ENCODE results near the gene KLF1.
"Not testable (repeated sequence)": the region's sequence is repeated elsewhere in the genome, so short reads cannot be mapped to it uniquely, and the experiment has no call there.

The KLF1 gene

DNA sequence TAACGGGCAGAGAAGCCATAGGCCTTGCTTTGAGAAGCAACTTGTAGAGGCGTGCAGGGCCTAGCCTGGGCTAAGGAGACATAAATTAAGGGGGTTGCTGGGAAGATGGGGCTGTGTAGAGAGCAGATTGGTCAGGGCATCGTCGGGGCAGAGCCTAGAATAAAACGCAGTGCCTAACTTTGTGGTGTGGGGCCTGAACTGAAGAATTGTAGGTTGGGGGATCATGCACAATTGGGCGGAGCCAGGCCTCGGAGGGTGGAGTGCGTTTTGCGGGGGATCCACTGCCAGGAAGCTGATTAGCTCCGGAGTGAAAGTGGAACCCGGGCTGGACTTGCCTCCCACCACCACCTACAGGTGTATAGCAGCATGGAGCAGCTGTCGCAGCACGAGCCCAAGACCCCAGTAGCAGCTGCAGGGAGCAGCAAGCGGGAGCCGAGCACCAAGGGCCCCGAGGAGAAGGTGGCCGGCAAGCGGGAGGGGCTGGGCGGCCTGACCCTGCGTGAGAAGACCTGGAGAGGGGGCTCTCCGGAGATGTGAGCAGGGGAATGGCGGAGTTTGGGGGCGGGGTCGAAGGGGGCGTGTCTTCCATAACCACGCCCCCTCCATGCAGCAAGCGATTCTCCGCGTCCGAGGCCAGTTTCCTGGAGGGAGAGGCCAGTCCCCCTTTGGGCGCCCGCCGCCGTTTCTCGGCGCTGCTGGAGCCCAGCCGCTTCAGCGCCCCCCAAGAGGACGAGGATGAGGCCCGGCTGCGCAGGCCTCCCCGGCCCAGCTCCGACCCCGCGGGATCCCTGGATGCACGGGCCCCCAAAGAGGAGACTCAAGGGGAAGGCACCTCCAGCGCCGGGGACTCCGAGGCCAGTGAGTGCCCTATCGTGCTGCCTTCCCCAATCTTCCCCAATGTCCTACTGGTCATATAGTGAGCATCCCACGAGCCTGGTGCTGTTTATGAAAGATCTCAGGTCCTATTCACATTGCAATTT is 19.6 kb downstream of the KLF1 start:
- DNase-seq (ENCODE audit: low read depth in 2 of 2) = peak; percentile 39 to 54

DNA sequence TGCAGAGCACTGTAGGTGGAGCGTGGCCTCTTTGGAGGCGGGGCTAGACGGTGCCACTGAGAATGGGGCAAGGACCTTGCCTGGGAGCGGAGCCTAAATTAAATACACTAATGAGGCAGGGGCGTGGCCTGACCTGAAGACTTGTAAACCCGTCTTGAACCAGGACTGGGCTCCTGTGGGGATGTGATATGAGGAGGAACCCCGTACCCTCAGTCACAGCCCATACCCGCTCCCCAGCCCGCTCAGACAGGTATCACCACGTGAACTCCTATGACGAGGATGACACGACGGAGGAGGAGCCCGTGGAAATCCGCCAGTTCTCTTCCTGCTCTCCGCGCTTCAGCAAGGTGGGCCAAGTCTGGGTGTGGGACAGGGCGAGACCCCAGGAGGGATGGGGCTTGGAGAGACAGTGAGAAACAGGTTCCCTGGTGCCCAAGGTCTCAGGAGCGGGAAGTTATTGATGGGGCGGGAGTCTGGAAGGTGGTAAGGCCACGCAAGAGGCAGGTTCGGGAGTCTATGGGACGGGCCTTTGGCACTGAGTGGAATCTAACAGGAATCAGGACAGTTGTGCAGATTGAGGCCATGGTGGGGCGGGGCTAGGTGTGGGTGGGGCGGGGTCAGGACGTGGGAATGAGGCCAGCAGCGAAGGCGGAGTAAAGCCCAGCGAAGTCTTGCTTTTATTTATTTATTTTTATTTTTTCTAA is 20.4 kb downstream of the KLF1 start:
- DNase-seq (ENCODE audit: low read depth in 2 of 2) = no peak

DNA sequence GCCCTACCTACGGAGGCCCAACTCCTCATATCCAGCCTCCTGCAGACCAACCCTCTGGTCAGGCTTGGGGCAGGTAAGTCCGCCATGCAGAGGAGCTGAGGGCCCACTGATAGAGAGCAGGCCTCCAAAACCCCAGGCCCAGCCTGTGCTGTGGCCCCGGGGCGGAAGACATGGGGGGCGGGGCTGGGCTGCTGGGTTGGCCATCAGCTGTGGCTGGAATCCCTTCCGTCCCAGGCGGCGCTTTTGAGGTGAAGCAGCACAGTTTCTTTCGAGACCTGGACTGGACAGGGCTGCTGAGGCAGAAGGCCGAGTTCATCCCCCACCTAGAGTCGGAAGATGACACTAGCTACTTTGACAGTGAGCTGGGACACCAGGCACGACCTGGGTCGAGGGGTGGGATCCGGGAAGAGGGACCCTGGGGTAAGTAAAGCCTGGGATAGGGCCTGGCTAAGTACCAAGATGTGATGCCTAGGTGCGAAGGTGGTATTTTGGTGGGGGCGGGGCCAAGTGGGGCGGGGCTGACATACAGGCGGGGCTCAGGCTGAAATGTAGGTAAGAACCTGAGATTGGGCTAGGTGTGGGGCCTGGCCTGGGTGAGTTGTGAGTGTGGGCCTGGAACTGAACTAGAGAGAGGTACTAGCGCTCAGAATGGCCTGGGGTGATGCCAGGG is 21.1 kb downstream of the KLF1 start:
- no peak for DNase-seq (ENCODE audit: low read depth in 2 of 2)

- no peak for DNase-seq (ENCODE audit: low read depth in 2 of 2)
Measured at GRCh38 chr19:12864721-12865715, 22.0 kb downstream of the KLF1 start.

DNA sequence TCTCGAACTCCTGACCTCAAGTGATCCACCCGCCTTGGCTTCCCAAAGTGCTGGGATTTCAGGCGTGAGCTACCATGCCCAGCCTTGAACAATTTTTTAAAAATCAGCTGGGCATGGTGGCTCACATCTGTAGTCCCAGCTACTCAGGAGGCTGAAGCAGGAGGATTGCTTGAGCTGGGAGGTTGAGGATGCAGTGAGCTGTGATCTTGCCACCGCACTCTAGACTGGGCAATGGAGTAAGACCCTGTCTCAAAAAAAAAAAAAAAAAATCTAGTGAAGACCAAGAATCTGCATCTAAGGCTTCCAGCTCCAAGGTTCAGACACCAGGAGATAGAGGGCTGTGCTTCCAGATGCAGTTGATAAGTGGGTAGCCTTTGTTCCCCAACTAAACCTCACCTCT is 22.9 kb downstream of the KLF1 start:
- DNase-seq (ENCODE audit: low read depth in 2 of 2) = no peak

DNA sequence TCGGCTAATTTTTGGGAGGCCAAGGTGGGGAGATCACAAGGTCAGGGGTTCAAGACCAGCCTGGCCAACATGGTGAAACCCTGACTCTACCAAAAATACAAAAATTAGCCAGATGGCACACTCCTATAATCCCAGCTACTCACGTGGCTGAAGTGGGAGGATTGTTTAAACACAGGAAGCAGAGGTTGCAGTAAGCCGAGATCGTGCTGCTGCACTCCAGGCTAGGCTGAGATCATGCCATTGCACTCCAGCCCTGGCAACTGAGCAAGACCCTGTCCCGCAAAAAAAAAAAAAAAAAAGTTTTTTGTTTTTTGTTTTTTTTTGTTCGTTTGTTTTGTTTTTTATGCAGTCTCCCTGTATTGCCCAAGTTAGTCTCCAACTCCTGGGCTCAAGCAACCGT is 27.5 kb downstream of the KLF1 start:
- DNase-seq (ENCODE audit: low read depth in 2 of 2) = no peak

GRCh38 chr19:12858041-12858928 is 28.7 kb downstream of the KLF1 start:
- no peak for DNase-seq (ENCODE audit: low read depth in 2 of 2)

GRCh38 chr19:12856653-12857052 is 30.3 kb downstream of the KLF1 start:
- DNase-seq (ENCODE audit: low read depth in 2 of 2) = no peak

GRCh38 chr19:12847159-12848139 is 39.6 kb downstream of the KLF1 start:
- DNase-seq (ENCODE audit: low read depth in 2 of 2) = peak; percentile 65 to 71

DNA sequence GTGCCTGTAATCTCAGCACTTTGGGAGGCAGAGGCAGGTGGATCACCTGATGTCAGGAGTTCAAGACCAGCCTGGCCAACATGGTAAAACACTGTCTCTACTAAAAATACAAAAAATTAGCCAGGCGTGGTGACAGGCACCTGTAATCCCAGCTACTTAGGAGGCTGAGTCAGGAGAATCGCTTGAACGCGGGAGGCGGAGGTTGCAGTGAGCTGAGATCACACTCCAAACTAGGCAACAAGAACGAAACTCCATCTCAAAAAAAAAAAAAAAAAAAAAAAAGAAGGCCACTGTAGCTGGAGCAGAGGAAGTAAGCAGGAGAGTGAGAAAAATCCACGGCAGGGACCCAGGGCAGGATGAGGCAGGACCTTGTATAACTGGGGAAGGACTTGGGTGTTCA is 40.4 kb downstream of the KLF1 start:
- DNase-seq (ENCODE audit: low read depth in 2 of 2) = not testable (repeated sequence)

GRCh38 chr19:12843999-12844732 is 42.8 kb downstream of the KLF1 start:
- no peak for DNase-seq (ENCODE audit: low read depth in 2 of 2)

DNA sequence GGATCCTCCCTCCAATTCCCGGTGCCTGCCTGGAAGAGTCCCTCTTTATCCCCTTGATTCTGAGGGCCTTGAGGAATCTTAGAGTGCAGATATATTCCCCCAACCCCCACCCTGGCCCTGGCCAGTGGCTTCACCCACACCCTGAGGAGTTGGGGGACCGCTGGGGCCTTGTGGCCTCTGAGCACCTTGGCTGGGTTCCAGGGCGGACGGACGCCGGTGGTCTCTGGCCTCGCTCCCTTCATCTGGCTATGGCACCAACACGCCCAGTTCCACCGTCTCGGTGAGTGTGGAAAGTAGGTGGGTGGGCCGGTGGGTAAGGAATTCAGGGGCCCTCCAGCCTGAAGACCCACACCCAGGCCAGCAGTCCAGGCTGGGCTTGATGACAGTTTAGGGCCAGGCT is 43.7 kb downstream of the KLF1 start:
- no peak for DNase-seq (ENCODE audit: low read depth in 2 of 2)

- DNase-seq (ENCODE audit: low read depth in 2 of 2) = no peak
Measured at GRCh38 chr19:12842511-12842910, 44.5 kb downstream of the KLF1 start.

DNA sequence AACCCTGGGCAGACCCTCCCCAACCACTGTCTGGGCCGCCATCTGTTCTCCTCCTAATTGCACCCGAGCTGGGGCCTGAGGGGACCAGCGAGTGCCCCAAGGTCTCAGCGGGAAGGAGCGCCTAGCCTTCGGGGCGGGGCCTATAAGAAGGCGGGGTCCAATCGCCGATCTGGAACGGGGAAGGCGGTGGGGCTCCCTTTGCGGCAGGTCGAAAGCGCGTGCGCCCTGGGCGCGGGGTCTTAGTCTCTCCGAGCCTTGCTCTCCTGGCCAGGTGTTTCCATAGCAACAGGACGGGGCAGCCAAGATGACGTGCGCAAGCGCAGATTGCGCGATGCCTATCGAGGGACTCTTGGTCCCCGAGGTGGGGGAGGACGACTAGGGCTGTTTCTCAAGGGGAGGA is 45.9 kb downstream of the KLF1 start:
- DNase-seq (ENCODE audit: low read depth in 2 of 2) = no peak

DNA sequence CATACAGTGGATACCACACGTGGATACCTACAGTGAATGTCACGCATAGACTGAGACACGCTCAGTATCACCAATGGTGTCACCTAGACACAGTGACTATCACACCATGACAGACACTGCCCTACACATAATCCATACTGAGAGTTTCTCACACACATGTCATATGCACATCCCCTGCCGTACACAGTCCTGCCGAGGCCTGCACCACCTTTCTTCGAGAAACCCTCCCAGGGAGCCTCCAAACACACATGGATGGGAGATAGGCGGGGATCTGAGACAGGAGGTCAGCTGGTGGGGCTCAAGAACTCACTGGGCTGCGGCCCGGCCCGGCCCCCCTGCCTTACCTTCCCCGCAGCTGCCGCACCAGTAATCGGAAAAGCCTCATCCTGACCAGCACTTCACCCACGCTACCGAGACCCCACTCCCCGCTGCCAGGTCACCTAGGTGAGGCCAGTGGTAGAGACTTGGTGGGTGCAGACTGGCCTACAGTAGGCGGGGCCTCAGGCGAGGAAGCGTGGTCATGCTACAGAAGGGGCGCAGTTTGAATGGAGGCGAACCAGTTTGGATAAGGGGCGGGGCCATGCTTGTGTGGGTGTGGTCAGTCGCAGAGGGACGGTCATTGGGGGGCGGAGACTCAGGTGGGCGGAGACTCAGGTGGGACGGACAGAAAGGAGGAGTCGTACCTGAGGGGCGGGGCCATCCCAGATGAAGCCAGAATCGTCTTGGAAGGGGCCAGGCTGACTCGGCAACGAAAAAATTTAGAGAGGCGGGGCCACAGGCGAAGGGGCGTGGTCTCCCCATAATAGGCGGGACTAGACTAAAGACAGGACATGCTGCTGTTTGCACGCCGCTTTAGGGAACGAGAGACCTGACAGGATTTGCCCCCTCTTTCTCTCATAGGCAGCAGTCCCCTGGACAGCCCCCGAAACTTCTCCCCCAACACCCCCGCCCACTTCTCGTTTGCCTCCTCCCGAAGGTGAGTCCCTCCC is 46.6 kb downstream of the KLF1 start:
- DNase-seq (ENCODE audit: low read depth in 2 of 2) = no peak

- no peak for DNase-seq (ENCODE audit: low read depth in 2 of 2)
Measured at GRCh38 chr19:12838886-12839756, 47.9 kb downstream of the KLF1 start.
